ENCODE data around the gene RGCC.

Gene RGCC

GRCh38 chr13:41511827-41512226 lies 54.5 kb downstream of the RGCC start:
- CTCF ChIA-PET: no interaction called here
- TF ChIP-seq CTCF (IDR thresholded peaks at IDR 0.05; ENCODE audit: control extremely low read depth, extremely low read depth, low read depth, missing control alignments): no peak
- POLR2A ChIA-PET: no interaction called here
- no peak for DNase-seq (ENCODE audit: extremely low spot score)

DNA sequence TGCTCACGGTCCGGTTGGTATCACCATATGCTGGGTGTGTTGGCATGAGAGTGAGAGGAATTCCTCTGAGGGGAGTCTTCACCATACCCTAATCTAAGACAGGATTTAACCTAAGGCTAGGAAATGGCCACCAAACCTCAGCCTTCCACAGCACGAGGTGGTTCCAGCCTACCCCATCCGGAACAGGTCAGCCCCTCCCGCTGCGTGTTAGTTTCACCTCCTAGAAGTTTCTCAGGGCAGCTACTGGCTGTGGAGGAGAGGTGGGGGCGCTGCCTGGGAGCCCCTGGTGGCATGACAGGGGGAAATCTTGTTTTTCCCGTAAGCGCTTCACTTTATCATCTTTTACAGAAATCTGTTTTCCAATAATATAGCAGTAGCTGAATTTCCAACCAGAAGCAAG lies 55.1 kb downstream of the RGCC start:
- POLR2A ChIA-PET: no interaction called here
- DNase-seq (ENCODE audit: extremely low spot score): no peak
- TF ChIP-seq CTCF (IDR thresholded peaks at IDR 0.05; ENCODE audit: control extremely low read depth, extremely low read depth, low read depth, missing control alignments): no peak
- CTCF ChIA-PET: no interaction called here

DNA sequence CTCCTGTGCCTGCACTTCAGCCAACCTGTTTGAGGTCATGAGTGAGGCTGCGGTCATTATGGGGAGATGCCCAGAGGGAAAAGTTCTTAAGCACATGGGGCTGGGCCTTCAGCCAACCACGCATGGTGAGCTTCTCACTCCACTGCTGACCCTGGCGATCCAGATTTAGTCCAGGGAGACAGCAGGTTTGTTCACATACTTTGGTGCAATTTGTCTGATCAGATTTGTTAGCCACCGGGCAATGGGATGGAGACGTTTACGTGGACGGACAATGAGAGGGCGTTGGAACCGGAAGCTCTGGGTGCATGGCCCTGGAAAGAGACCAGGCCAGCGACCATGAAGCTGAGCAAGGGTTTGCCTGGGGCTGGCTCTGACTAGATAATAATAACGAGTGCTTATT lies 56.2 kb downstream of the RGCC start:
- ChIA-PET POLR2A (no interaction called here), CTCF (interaction anchor here (0.7 to 0.9 kb wide), 2 partner anchors 10 to 13 kb away, joined by 3 to 4 read pairs; no protein-coding TSS in a partner anchor)
- no peak for DNase-seq (ENCODE audit: extremely low spot score)
- TF ChIP-seq CTCF (IDR thresholded peaks at IDR 0.05; ENCODE audit: control extremely low read depth, extremely low read depth, low read depth, missing control alignments): no peak

GRCh38 chr13:41514853-41515395 lies 57.6 kb downstream of the RGCC start:
- no peak for TF ChIP-seq CTCF (IDR thresholded peaks at IDR 0.05; ENCODE audit: control extremely low read depth, extremely low read depth, low read depth, missing control alignments)
- ChIA-PET CTCF (interaction anchor here (1.1 kb wide), 1 partner anchor 56 kb away, joined by 3 read pairs; no protein-coding TSS in a partner anchor), POLR2A (no interaction called here)
- DNase-seq (ENCODE audit: extremely low spot score): no peak

GRCh38 chr13:41515491-41516139 lies 58.3 kb downstream of the RGCC start:
- no peak for DNase-seq (ENCODE audit: extremely low spot score)
- ChIA-PET POLR2A (no interaction called here), CTCF (interaction anchor here (1.1 kb wide), 1 partner anchor 57 kb away, joined by 3 read pairs; no protein-coding TSS in a partner anchor)
- no peak for TF ChIP-seq CTCF (IDR thresholded peaks at IDR 0.05; ENCODE audit: control extremely low read depth, extremely low read depth, low read depth, missing control alignments)

DNA sequence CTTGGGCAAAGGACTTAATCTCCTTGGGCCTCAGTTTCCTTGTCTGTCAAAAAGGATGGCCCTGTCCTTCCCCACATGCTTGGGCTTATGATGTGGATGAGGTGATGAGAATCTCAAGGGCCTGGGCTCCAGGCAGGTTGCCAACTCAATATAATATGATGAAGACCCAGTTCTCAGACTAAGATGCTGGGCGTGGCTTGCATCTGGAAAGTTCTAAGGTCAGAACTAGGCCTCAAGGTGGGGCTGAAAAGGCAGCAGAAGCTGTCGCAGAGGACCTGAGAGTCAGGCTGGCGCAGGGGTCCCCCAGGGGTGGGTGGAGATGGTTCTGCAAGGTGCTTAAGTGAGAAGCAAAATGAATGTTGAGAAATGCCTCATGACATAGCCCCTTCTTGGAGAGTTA lies 58.8 kb downstream of the RGCC start:
- ChIA-PET CTCF (no interaction called here), POLR2A (no interaction called here)
- no peak for TF ChIP-seq CTCF (IDR thresholded peaks at IDR 0.05; ENCODE audit: control extremely low read depth, extremely low read depth, low read depth, missing control alignments)
- no peak for DNase-seq (ENCODE audit: extremely low spot score)
